ENCODE results near the gene BPGM.

GRCh38 chr7:134627775-134628153 is 18.9 kb upstream of the BPGM start:
- TF ChIP-seq, protein P1, sequence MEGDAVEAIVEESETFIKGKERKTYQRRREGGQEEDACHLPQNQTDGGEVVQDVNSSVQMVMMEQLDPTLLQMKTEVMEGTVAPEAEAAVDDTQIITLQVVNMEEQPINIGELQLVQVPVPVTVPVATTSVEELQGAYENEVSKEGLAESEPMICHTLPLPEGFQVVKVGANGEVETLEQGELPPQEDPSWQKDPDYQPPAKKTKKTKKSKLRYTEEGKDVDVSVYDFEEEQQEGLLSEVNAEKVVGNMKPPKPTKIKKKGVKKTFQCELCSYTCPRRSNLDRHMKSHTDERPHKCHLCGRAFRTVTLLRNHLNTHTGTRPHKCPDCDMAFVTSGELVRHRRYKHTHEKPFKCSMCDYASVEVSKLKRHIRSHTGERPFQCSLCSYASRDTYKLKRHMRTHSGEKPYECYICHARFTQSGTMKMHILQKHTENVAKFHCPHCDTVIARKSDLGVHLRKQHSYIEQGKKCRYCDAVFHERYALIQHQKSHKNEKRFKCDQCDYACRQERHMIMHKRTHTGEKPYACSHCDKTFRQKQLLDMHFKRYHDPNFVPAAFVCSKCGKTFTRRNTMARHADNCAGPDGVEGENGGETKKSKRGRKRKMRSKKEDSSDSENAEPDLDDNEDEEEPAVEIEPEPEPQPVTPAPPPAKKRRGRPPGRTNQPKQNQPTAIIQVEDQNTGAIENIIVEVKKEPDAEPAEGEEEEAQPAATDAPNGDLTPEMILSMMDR (IDR thresholded peaks at IDR 0.05; ENCODE audit: borderline replicate concordance, extremely low read depth, low read length, poor library complexity, severe bottlenecking) = no peak
- no peak for TF ChIP-seq EZH2 (IDR thresholded peaks at IDR 0.05; ENCODE audit: borderline replicate concordance, low read depth, low read length, severe bottlenecking)
